Activated naive CD8-positive, alpha-beta T cell treated with anti-CD3 and anti-CD28 coated beads, Interleukin-2, amount 50 U/mL, for 16 hours (primary cell): ENCODE results near the gene METTL23.
"Not testable (repeated sequence)": the region's sequence is repeated elsewhere in the genome, so short reads cannot be mapped to it uniquely, and the experiment has no call there.

Experiments used
- DNase-seq: peaks from one replicate; pipeline ENCODE4 v3.0.0-alpha.2; 2020; ENCODE audit warnings: low read depth, low spot score

Gene METTL23

DNA sequence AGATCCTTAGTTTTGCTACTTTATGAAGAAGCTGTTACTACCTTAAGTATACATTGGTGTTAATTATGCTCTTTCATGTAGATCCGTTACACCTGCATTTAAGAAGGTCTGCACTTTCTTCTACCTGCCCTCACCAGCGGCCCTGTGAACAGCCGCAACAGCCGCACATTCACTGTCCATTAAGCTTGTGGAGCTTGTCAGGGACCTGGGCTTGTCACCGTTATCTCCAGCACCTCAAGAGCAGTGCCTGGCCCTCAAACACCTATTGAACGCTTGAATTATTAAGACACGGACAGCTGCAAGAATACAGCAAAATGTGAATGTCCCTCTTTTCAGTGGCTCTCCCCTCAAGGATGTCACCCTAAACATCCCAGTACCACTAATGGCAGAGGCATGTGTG, 12.9 kb upstream of the METTL23 start:
- no peak for DNase-seq

DNA sequence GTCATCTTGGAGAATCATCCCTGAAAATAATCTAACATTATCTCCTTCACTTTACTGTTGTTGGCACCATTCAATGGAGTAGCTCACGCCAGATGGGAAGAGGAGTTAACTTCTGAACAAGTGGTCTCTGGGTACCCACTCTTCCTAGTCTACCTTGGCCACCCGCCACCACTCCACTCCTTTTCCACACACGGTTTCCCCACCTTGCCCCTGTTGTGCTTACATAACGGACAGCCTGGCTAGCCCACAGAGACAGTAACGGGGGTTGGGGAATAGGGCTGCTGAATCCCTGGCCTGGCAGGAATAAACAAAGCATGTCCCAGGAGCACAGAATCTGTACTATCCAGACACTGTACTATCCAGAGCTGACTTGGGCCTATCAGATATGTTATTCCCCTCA, 12.3 kb upstream of the METTL23 start:
- DNase-seq: no peak

DNA sequence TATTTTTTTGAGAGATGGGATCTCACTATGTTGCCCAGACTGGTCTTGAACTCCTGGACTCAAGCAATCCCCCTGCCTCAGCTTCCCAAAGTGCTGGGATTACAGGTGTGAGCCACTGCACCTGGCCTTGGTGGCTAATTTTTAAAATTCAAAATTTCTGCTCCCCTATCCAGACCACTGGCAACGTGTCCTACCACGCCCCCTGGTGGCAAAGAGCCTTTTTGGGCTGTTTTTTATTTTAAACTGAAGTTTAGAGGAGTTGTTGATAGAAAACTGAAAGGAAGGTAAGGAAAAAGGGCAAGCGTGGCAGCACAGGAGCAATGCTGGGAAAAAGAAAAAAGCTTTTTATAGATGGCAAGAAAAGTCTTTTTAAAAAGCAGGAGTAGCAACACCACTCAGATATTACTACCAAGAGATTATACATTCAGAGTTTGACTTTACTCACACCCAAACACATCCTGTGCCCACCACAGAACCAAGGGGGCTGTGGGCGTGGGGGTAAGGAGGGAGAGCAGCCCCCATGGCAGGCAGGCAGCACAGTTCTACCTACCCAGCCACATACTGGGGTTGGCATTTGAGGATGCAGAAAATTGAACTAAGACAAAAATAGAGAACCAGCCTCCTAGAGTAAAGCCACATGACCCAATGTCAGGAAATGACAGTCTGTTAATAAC, 11.7 kb upstream of the METTL23 start:
- DNase-seq: peak; percentile 65

DNA sequence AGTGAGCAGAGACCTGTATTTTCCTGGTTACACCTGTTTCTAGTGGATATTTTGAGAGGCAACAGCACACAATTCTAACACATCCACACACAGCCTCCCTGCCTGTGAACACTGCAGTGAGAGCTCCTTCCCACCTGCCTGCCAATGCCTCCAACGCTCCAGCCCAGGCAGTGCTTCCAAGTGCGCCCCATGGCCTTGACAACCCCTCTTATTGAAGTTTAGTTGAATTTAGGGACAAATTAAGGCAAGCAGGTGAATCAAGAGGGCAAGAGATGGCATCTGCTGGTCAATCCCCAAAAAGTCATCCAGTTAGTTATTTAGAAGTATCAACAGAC, 11.2 kb upstream of the METTL23 start:
- DNase-seq: no peak

DNA sequence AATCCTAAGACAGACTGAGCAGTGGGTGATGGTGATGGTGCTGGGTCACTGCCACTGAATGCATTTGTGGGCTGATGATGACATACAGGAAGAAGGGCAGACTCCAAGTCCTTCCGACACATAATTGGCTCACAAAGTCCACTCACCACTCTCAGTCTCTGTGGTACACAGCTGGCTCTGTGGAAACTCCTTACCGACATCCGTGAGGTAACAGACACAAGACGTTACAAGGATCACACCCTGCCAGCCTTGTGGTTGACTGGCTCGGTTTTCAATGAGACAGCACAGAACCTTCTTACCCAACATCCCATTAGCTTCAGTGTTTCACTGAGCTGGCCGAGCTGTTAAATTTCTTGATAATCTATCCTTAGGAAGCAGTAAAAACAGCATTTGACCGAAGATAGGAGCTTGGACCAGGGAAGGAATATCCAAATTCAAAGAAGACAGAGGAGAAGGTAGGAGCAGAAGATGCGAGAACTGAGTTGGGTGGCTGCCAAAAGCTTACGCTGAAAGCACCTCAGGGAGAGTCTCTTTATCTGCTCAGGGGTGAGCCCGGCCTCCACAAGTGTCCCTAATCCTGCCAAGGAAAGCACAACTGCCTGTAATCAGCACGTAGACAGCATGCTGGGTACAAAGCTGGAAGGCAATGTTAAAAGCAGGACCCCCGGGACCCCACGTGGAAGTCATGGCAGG, 10.3 kb upstream of the METTL23 start:
- DNase-seq: peak; percentile 35

DNA sequence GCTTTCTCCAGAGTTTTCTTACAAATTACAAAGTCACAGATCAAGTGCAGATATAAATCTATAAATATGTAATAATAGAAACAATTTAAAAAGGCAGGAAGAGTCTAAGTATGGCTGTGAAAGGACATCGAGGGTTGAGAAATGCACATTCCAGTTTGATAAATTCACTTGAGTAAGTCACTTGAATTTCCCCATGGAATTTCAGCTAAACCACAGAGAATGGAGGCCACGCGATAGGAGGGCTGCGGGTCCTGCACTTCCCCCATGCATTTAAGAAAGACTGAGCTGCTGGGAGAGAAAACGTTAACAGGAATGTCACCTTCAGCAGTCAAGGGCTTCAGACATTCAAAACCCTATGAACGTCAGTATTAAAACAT, 9.8 kb upstream of the METTL23 start:
- no peak for DNase-seq

DNA sequence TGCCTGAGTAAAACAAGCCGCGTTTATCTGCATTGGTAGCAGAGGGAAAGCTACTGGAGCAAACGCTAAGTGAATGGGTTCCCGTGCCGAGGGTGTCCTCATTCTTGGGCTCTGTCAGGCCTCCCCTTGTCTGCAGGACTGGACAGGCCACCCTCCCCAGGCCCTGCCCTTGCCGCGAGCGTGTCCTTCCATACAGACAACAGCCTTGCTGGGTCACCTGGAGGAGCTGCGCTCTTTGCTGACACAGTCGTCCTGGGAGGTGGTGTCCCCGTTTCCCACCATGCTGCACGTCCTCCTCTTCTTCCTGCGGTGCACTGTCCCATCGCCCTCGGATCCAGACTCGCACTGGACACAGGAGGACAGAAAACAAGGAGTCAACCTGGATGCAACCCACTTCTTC, 8.1 kb upstream of the METTL23 start:
- no peak for DNase-seq

DNA sequence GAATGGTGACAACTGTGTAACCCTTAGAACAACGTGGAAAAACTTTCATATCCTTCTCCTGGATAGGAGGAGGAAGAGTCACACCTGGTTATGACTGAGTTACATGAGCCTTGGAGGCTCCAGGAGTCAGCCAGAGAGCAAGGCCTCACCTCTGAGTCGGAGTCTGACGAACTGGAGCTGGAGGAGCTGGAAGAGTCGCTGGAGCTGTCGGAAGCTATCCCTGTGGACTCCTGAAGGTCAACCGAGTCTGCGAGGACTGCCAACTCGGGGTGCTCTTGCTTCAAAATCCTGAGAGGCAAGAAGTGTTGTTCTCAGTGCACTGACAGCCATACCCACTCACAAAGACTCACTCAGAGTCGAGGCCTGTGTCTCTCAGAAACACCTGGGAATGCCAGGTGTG, 6.4 kb upstream of the METTL23 start:
- DNase-seq: no peak

DNA sequence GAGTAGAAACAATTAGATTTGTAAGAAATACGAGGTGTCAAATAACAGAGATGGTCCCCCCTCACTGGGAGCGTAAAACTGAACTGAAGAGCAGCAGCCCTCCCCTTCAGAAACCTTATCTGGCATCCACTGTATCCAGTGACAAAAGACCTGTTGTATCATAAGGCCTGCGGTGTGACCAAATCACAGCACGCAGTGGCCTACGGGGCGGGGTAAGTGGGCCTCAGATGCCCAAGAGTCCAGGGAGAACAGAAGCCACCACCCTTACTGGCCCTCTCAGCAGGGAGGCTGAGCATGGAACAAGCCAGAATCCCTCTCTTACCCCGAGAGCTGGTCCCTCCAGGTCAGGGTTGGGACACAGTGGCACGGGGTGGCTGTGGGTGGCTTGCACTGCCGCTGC, 5.7 kb upstream of the METTL23 start:
- DNase-seq: no peak

DNA sequence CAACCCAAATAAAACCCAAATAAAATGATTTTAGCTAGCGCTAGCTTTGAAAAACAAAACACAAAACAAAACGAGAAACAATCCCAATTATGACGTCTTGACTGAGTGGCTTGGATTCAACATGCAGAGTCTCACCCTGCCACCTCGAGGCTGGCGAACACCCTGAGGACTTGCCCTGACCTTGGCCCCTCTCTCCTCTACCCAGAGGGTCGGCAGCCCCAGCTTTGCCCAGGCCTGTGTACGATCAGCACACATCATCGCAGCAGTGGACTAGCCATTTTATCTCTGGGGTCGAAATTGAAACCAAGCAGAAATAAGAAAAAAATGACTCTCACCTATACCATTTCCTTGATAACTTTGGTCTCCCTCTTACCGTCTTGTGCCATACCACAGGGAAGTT, 5.2 kb upstream of the METTL23 start:
- no peak for DNase-seq

DNA sequence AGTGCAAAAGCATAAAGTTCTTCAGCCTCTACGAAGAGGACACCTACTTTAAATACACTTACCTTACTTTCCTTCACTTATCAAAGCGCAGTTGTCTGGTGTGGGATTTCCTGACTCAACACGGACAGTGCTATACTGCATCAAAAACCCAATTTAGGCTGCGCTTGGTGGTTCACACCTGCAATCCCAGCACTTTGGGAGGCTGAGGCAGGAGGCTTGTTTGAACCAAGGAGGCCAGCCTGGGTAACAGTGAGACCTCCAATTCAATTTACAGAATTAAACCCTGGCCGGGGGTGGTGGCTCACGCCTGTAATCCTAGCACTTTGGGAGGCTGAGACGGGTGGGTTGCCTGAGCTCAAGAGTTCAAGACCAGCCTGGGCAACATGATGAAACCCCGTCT, 4.4 kb upstream of the METTL23 start:
- no peak for DNase-seq

DNA sequence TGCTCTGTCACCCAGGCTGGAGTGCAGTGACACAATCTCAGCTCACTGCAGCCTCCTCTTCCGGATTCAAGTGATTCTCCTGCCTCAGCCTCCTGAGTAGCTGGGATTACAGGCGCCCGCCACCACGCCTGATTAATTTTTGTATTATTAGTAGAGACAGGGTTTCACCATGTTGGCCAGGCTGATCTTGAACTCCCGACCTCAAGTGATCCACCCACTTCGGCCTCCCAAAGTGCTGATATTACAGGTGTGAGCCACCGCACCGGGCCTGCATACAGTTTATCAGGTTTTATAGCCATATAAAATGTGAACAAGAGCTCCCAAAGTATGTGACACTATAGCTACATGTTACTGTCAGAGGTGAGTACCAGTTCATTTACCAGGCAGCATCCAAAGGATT, 3.7 kb upstream of the METTL23 start:
- DNase-seq: not testable (repeated sequence)

DNA sequence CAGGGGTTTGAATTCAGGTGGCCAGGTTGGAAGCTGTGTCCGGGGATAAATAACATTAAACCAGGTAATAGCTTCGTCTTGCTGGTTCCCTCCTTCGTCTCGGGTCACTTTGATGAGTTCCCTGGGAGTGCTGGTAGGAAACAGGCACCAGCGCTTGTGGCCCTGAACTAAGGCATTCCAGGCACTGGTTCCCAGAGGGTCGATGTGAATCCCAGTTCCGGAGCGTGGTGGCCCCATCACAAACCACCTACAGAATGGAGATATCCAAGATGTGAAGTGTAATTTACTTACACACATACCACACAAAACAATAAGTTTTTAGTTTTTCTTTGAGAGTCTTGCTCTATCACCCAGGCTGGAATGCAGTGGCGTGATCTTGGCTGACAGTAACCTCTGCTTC, 2.8 kb upstream of the METTL23 start:
- DNase-seq: no peak

DNA sequence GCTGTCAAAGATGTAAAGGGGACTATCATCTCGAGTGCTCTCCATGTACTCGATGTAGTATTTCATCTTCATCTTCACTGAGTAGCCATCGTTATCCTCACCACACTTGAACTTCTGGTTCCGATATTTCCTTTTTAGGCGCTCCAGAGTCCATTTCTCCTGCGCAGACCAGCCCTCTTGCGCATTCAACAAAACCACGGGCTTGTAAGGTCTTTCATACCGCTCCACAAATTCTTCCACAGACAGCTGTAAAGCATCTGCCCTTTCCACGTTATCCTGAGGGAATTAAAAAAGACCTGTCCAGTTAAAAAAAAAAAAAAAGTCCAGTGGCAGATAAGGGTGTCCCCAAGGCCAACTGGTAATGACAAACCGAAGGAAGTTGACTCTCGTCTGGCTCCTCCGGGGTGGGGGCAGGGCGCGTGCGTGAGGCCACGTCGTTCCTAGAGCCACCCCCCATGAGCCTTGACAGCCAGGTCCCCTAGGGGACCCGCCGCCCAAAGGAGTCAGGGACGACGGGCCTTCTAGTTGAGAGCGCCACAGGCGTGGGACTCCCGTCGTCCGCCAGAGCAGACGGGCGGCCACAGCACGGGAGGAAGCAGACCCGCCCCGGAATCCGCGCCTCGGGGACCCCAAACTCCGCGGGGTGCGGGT, 934 bp upstream of the METTL23 start:
- peak; percentile 46 for DNase-seq

DNA sequence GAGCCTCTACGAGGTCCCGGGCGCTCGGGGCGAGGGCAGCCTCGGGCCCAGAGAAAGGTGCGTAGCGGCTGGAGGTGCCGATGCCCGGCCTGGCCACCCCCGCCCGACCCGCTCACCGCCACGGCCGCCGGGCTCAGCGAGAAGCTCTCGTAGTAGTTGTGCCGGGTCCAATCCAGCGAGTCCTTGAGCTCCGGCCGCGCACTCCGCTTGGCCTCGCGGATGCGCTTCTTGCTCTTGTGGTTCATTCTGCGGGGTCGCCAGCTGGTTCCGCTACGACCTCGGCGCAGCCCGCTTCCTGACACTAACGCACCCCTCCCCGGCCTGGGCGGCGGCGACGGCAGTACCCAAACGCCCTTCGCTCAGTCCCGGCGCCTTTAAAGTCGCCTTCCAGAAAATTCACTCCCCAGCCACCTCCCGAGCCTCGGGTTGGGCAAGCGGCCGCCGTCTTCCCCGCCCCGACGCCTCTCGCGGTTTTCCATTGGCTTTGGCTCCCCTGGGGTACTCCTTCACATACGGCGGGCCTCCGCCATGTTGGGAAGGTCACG, 336 bp upstream of the METTL23 start, which contains the start of gene JMJD6:
TSS of gene JMJD6 (minus strand) at position 376 of the 545 bp plus-strand sequence. CDS start at position 245, 131 bp downstream.
- peak; percentile 83 for DNase-seq

DNA sequence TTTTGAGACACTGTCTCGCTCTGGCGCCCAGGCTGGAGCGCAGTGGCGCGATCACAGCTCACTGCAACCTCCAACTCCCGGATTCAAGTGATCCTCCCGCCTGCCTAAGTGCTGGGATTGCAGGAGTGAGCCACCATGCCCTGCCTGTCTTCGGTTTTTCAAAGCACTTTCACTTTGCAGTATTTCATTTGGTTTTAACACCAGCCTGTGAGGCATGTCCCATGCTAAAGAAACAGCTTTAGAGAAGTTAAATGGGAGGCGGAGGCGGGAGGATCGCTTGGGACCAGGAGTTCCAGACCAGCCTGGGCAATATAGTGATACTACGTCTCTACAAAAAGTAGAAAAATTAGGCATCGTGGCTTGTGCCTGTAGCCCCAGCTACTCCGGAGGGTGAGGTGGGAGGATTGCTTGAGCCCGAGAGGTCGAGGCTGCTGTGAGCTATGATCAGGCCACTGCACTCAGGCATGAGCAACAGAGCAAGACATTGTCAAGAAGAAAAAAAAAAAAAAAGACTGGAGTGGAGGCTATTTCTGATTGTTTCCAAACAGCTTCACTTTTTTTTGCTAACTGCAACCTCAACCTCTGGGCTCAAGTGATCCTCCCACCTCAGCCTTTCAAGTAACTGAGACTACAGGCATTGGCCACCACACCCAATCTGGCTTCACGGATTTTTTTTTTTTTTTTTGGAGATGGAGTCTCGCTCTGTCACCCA, 1.3 kb downstream of the METTL23 start:
- no peak for DNase-seq

DNA sequence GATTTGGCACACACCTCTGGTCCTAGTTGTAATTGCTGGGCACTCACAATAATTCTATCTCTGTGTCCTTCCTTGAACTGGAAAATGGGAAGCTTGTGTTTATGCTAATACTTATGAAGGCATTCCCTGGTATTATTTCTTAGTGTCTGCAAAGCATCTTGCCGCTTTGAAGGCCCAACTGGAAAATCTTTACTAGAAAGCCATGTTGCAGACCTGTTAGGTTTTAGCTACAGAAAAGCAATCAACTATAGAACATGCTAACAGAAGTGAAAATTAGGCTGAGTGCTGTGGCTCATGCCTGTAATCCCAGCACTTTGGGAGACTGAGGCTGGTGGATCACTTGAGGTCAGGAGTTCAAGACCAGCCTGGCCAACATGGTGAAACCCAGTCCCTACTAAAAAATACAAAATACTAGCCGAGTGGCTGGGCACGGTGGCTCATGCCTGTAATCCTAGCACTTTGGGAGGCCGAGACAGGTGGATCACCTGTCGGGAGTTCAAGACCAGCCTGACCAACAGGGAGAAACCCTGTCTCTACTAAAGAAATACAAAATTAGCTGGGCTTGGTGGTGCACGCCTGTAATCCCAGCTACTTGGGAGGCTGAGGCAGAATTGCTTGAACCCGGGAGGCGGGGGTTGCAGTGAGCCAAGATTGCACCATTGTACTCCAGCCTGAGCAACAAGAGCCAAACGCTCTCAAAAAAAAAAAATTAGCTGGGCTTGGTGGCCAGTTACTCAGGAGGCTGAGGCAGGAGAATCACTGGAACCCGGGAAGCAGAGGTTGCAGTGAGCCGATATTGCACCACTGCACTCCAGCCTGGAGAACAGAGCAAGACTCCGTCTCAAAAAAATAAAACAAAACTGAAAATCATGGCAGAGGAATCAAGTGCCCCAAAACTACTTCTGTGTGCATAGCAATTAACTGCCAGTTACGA, 5.4 kb downstream of the METTL23 start:
- not testable (repeated sequence) for DNase-seq

DNA sequence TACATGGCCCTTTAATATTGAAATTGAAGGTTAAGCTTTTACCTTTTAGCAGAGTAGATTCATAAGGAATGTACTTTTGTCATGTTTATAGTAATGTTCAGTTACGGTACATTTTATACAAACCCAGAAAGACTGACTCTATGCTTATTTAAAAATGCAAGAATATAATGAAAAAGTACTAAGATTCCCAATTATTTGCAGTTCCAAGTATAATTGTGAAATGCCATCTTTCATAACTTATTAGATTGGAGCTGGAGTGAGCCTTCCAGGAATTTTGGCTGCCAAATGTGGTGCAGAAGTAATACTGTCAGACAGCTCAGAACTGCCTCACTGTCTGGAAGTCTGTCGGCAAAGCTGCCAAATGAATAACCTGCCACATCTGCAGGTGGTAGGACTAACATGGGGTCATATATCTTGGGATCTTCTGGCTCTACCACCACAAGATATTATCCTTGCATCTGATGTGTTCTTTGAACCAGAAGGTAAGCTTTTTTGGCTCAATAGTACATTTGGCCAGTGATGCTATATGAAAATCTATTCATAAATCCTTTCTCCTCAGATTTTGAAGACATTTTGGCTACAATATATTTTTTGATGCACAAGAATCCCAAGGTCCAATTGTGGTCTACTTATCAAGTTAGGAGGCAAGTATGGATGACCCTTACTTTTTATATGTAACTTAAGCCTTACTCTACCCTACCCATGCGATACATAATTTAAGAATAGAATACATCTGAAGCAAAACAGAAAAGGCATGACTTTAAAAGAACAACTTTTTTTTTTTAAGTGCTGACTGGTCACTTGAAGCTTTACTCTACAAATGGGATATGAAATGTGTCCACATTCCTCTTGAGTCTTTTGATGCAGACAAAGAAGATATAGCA, 6.3 kb downstream of the METTL23 start:
- no peak for DNase-seq

DNA sequence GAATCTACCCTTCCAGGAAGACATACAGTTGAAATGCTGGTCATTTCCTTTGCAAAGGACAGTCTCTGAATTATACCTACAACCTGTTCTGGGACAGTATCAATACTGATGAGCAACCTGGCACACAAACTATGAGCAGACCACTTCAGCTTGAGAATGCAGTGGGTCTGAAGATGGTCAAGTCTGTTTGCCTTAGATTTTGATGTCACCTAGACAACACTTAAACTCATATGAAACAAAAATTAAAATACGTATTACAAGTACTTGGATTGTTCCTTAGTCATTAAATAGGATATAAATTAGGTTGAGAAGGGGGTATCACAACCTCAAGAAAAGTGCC, 6.9 kb downstream of the METTL23 start:
- DNase-seq: no peak
